Cardiac fibroblast (primary cell): ENCODE results near the gene FGF12.

ENCODE experiments used
- DNase-seq, 2 donors: peaks; one replicate each; pipeline versions ENCODE4 v3.0.0 to v3.0.0-alpha.2; 2010; ENCODE audit warnings: low read depth in 2 of 2
- H3K4me3 ChIP-seq, 2 donors: replicated peaks in 1 of 2; 1 replicate in 1 of 2; 2 replicates in 1 of 2; pipeline ENCODE4 v1.5.1; 2011; ENCODE audit warnings: low read depth in 2 of 2, low read length in 2 of 2, mild to moderate bottlenecking in 2 of 2, moderate library complexity in 1 of 2
- CTCF ChIP-seq: IDR thresholded peaks from one replicate; pipeline ENCODE4 v1.5.1; 2011; ENCODE audit warnings: low read depth, mild to moderate bottlenecking, low read length, inconsistent platforms

FGF12 gene

DNA sequence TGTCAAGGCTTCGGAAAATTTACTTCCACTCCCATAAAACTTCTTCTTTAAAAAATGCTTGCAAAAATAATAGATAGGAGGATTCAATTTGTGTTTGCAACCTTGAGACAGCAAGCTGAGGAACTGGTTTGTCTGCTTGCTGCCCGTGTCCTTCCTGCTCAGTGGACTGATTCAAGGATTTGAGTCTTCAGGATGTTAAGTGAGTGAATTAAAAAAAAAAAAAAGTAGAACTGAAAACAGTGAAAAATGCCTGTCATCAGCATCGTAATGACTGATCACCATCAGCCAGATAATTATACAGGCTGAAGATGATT lies 453.7 kb downstream of the FGF12 start:
- H3K4me3 ChIP-seq: no peak overlapping the region
- DNase-seq: no peak
- TF ChIP-seq CTCF: no peak

DNA sequence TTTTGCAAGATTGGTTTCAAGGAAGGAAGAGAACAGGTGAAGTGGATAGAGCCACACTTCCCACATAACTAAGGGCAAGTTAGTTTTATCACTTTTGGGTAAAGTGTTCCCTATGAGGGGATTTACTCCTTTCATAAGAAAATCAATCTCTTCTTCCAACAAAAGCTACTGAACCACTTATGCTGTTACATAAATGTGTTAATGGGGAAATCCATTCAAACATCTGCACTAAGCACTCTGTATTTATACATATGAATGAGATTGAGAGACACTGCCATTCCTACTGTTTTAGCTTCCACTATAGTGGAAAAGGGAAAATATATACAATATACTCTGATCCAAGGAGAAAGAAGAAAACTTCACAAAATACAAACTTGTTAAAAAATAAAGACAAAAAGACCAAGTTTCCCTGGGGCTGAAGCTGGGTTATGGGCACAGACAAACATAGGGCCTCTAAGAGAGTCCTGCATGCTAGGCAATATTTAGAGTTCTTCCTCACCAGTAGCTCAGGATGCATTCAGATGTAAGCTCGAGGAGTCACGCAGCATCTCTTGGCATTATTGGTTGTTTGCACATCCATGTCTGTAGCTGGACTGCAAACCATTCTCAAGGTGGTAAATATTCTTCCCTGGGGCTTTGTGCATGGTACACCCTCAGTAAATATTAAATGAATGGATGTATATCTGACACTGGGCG lies 454.2 kb downstream of the FGF12 start:
- no peak overlapping the region for H3K4me3 ChIP-seq

DNA sequence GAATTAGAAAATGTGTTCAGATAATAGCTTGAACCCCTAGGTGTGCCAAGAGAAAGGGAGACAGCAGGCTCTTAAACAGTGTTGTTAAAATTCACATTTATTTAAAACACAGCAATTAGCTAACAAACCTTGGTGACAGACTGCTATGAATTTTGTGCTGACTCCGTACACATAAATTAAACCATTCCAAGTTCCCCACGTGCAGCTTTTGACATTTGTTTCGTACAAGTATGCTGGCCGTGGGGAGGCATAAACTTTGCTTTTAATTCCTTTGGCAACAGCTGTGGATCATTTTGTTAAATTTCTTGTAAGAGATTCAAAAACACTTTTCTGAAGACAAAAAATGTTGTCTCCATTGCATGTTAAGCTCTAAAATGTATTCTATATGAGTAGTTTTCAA lies 465.3 kb downstream of the FGF12 start:
- no peak for TF ChIP-seq CTCF
- no peak overlapping the region for H3K4me3 ChIP-seq
- no peak for DNase-seq

More for the DNA sequence above, 454.2 kb downstream of the FGF12 start:
- no peak for DNase-seq
- no peak for TF ChIP-seq CTCF

GRCh38 chr3:192261135-192261534 lies 466.2 kb downstream of the FGF12 start:
- TF ChIP-seq CTCF: no peak
- no peak for DNase-seq
- H3K4me3 ChIP-seq: no peak overlapping the region

- no peak overlapping the region for H3K4me3 ChIP-seq
- DNase-seq: peak in 1 of 2 donors; percentile 2
- TF ChIP-seq CTCF: no peak
These were observed 467.0 kb downstream of the FGF12 start for GRCh38 chr3:192260116-192261010.

DNA sequence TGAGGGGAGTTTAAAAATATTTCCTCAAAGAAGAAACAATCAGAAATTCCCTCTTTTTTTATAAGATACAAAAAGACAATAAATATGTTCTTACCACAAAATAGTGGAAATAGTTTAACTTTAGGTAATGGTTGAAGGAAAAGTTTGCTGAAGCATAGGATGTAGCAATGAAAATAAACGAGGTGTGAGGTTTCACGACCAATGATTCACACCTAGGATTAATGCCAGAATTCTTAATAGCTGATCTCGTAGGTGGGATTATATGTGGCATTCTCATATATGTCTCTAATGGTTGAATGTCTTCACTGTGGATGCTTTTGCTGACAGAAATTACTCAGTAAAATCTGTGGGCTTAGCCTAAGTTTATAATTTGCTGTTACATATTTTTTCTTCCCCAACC lies 467.7 kb downstream of the FGF12 start:
- TF ChIP-seq CTCF: no peak
- DNase-seq: no peak
- no peak overlapping the region for H3K4me3 ChIP-seq
